ENCODE measurements around the gene POU3F1.

The POU3F1 gene

DNA sequence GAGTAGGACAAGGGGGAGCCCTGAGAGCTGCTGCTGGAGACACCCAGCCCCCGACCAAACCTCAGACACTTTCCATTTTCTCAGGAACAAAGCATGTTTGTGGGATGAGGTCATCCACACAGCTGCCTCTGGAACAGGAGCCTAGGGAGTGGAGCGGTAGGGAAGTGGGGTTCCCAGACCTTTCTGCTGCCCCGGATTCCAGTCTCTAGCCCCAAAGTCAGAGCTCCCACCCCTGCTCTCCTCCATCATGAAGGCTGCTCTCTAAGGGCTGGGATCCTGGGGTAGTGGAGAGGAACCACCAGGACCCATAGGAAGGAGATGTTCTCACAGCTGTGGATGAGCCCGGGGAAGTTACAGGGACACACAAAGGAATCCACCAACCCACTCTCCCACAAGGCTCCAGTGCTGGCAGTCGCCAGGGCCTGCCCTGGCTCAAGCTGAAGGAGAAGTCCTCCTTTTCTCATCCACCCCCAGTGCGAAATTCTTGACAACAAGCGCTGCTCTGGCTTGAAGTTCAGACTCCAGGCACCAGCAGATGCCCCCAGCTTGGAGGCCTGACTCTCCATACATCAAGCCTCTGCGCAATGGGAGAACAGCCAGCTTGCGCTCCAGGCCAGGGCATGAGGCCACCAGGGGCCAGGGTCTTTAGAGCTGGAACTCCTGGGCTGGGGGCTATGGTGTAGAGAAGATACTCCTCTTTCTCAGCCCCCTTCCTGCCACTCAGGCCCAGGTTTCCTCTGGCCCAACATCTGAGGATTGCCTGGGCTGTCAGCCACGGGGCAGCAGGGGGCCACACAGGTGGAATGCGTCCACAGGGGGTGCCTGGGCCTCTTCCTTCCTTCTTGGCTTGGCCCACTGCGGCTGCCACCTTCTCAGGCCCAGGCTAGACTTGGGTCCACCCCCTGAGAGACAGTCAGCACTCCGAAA lies 45.8 kb downstream of the POU3F1 start:
- no peak for DNase-seq

DNA sequence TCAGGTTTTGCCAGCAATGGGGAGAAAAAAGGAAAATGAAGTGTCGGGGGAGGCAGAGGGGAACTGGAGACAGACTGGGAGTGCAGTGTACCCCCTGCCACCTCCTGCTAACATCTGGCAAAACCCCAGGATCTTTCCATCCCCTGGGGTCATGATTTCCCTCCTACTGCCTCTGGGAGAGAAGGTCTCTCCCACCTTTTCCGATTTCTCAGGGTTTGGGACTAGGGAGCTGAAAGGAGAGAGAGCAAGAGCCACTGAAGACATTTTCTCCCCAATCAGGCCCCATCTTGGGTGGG lies 46.4 kb downstream of the POU3F1 start:
- DNase-seq = no peak

DNA sequence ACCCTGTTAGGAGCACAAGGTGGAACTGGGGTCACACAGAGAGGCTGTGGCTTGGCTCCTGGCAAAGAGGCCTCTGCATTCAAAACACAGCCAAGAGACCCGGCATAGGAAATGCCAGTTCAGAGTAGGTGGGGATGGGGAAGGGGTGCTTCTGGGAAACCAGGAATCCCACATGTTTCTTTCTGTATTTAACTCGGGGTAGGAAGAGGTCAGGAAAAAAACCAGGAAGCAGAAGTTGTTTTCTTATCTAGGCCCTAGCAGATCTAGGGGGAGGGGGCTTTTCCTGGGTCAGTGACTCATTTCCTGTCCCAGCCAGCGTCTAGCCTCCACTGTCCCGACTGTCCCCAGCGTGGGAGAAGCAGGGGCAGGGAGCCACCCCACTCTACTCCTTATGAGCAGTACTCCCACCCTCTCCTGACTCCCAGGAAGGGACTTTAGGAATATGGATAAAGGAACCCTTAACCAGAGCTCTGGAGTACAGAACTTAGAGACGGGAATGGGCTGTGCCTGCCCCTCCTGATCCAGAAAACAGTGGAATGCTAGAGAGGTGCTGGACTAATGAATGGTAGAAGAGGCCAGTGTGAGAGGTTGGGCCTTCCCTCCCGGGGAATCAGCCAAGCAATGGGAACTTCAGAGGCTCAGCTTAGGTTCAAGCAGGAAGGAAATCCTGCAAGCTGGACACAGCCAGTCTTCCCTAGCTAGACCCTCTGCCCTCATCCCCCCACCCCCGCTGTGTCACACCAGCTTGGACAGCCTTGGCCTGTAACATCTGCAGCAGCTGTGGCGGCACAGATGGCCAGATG lies 47.0 kb downstream of the POU3F1 start:
- peak; percentile 46 for DNase-seq

DNA sequence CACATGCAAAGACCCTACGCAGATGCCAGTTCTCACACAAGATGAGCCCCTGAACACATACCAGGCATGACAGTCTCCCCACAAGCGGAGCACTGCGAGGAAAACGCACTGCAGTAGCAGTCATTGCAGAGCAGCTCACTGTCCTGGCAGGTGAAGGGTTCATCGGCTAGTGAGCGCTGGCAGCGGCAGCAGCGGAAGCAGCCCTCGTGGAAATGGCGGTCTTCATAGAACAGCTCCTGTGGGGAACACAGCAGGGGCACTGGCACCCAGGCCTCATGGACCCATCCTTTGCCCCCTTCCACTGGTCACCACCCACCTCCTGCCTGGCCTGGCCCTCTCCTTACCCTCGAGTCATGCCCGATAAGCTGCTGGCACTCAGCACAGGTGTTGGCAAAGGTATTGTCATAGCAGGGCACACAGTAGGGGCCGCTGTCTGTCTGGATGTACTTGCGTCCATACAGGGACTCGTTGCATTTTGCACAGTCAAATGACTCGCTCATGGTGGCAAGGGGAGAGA lies 47.6 kb downstream of the POU3F1 start:
- peak; percentile 29 for DNase-seq

DNA sequence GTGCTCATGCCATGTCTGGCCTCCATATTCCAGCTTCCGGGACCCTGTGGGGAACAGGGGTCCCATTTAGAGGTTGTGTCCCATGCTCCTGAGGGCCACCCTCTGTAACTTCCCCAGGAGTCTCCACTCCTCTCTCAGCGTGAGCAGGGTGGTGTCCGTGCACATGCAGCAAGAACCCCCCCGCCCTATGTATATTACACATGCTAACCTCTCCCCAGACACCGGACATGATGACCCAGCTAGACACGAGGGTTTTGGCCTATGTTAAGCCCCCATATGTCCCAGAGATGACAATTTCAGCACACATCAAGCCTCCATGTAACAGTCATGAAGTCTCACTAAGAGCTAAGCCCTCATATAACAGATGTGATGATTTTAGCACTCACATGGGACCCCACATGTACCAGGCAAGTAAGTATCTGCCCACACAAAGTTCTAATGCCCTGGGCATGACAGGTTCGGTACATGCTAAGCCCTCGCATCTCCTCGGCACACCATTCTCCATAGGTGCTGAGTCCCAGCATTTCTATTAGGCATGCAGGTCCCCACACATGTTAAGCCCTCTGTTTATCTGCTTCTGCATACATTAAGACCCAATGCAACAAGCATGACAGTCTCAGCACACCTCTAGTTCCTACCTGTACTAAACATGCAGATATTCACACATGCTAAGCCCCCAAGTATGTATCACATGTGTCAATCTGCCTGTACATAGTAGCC lies 48.3 kb downstream of the POU3F1 start:
- DNase-seq = no peak

DNA sequence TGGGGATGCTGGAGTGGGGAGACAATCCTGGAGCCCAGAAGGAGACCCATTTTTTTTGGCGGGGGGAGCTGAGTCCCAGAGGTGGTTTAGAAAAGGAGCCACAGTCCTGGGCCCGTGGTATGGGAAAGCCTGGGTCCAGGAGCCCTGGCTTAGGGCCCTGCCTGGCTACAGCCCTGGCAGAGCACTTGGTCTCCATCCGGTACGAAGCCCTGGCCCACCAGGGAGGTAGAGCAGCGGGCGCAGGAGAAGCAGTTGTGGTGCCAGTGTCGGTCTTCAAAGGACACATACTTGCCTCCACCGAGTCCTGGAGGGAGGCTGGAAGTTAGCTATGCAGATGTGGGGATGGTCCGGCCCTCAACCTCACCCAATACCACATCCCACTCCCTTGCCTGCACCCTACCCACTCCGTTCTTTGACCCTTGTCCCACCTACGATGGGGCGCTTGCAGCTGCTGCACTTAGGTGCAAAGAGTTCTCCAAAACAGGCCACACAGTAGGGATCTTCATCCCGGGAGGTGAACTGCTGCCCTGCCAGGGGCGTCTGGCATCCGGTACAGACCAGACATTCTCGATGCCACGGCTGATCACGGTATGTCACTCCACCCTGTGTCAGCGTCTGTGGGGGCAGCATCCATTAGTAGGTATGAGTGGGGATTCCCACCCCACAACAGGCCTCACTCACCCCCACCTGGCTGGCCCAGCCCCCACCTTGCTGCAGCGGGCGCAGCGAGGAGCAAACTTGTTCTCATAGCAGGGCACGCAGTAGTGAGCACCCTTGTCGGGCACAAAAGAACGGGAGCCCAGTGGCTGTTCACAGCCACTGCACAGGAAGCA lies 49.1 kb downstream of the POU3F1 start:
- DNase-seq = no peak

DNA sequence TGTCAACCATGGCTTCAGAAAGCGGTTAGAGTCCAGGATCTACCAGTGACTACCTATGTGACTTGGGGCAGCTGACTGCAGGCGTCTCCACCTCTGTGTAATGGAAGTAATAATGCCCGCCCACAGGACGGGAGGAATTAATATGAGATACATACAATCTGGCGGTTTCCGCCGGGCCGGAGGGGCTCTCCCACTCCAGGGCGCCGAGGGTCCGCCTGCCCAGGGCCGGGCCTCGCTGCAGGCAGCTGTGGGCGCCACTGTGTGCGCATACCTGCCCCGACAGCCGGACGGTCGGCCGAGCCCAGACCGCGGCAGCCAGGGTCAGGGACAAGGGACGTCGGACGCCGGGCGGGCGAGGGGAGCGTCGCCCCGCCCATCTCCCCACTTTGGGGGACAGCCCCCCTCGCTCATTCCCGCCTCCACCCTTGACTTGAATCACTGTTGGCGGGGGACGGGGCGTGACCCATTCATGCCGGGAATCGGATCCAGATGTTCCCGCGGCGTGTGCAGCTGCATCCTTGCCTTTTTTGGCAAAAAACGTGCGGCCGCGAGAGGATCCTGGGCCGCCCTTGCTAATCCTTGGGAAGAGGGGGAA lies 50.7 kb downstream of the POU3F1 start:
- DNase-seq = peak; percentile 32

DNA sequence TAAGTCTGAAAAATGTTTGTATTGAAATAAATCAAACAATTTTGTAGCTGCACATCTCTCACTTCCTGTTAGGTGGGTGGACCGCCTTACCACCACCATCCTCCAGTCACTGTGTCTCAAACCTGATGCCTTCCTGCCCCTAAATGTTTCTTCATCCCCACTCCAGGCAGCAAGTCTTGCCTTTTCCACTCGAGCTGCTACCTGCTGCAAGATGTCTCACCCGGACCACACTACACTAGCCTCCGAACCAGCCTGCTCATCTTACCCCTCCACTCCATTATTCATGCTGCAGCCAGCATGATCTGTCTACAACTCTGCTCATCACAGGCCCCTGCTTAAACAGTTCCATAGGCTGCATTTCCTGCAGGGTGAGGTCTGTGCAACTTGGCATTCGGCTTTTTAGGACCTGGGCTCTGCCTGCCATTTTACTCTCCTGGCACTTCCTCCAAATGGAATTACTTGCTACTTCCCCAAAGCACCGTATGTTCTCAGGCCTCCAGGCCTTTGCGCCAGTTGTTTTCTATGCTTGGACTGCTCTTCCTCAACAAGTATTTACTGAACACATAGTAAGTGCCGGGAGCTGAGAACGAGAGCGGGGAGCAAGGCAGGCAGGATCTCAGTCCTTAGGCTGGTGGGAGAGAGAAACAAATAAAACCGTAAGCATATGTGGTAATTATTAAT lies 51.6 kb downstream of the POU3F1 start:
- peak; percentile 33 for DNase-seq

Measured in CD4-positive, alpha-beta T cell treated with Interleukin-17A for 4 hours (primary cell).